ENCODE measurements around the gene MECR.
"Not testable (repeated sequence)": the region's sequence is repeated elsewhere in the genome, so short reads cannot be mapped to it uniquely, and the experiment has no call there.

The MECR gene

DNA sequence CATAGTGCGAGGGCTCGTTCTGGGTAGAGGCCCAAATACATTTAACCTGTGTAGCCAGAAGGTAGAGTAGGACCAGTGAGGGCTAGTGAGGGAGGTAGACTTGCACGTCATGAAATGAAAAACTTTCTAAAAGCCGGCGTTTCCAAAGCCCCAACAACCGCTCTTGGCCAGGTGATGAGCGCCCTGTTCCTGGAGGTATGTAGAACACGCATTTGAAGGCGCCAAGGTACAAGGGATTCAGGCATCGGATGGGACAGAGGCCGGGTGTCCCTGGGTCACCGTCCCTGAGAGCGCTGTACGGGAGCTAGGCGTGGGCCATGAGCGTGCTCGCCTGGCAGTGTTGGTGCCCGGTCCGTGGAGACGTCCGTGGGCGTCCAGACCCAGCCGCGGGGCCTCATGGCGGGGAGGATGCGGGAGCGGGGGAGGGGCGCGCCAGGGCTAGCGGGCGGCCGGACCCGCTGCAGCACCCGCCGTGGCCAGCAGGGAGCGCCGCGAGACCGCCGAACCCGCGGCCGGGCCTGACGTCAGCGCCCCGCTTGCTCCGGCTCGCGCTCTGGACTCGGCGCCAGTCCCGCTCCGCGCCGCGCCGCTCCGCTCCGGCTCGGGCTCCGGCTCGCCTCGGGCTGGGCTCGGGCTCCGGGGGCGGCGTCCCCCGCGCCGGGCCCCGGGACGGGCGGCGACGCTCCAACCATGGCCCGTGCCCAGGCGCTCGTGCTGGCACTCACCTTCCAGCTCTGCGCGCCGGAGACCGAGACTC lies 5.4 kb upstream of the MECR start, which contains the start of gene PTPRU:
Gene PTPRU, plus strand, starts transcription at position 568 of the 757 bp plus-strand sequence. Its CDS starts 123 bp downstream, at position 691.
- DNase-seq, result peak; percentile 77

GRCh38 chr1:29234881-29235280 lies 4.1 kb upstream of the MECR start:
- DNase-seq, result not testable (repeated sequence)

DNA sequence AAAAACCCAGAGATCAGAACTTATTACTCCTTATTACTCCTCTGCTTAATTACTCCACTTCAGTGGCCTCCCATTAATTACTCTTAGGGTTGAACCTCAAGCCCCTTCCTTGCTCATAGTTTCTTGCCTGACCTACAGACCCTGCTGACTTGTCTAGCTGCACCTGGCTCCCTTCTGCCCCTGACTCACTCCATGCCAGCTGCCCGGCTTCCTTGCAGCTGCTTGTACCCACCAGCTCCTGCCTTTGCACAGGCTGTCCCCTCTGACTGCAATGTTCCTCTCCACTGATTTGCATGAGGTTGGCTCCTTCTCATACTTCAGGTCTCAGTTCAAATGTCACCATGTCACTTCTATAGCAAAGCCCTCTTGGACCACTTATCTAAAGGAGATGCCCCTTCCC lies 3.7 kb upstream of the MECR start:
- DNase-seq, result no peak

GRCh38 chr1:29233693-29234092 lies 3.0 kb upstream of the MECR start:
- DNase-seq, result no peak

GRCh38 chr1:29232387-29232786 lies 1.7 kb upstream of the MECR start:
- DNase-seq, result no peak

DNA sequence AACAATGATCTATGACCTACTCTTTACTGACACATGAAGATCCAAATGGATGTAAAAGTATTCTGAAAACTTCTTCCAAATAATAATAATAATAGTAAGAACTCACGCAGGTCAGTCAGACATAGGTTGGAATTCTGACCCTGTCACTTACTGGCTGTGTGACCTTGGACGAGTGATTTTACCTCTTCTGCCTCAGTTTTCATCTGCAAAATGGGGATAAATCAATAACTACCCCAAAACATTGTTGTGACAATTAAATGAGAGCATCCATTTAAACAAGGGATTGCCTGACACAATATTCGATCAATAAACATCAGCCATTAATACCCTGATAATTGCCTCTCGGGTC lies 556 bp downstream of the MECR start:
- DNase-seq, result no peak

- DNase-seq, result no peak
These were observed 3.2 kb downstream of the MECR start for GRCh38 chr1:29227511-29227910.

DNA sequence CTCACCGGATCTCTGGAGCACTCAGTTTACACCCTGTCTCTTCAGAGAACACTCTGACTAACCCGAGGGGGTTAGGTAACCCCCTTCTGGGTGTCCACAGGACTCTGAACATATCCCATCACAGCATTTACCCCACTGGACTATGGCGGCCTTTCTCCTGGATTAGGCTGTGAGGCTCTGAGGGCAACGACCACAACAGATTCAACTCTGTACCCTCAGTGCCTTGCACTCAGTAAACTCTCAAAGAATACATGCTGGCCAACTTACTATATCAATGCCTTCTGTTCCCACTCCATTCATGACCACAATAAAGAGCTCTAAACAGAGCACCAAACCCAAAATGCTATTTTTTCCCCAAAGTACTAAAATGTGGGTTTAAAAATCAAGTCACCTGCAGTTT lies 5.4 kb downstream of the MECR start:
- DNase-seq, result no peak

DNA sequence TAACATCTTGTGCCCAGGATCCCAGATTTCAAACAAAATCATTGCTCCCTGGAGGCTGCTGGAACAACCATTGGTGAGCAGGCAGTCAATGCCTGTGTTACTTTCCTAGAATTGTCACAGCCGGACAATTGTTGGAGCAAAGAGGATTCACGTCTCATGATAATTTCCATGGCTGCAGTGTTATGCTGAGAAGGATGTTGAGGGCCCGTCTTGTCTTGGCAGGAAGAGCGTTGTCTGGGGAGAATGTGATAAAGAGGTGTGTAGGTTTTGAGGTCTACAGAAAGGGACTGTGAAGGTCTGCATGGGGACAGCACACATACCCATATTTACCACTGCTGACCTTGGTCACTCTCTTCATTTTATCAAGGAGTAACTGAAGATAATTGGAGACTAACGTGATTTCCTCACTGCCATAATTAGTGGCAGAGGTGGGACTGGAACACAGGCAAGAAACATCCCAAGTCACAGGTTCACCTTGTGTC lies 6.3 kb downstream of the MECR start:
- DNase-seq, result no peak

DNA sequence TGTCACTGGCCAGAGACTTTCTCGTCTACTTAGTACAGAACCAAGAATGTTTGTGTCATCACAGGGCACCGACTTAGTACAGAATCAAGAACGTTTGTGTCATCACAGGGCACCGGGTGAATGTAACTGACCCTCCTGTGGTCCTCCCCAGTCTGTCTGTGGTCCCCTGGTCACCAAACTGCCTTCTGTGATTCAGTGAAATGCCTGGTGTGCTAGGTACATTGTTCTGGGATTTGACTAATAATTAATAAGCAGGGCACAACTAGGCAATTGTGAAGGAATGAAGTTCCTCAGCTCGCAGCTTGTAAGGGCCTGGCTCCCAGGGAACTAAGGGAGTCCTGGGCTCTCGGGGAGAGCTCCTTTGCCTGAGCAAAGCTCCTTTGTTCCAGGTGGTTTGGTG lies 7.2 kb downstream of the MECR start:
- DNase-seq, result no peak

DNA sequence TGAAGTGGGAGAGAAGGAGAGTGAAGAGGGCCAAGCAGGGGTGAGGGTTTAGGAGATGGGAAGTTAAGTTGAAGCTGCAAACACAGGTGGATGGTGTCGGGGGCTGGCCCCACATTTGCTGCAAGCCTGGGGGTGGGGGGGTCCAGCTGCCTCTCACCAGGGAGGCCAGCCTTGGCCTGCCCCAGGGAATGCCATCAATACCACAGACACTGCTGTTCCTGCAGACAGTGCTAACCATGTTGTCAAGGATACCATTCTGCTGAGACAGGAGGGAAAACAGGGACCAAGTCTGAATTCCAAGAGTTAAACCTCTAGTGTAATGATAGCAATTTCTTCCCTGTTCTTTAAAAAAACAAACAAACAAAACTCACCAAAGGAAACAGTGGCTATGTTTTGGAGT lies 8.0 kb downstream of the MECR start:
- no peak for DNase-seq

DNA sequence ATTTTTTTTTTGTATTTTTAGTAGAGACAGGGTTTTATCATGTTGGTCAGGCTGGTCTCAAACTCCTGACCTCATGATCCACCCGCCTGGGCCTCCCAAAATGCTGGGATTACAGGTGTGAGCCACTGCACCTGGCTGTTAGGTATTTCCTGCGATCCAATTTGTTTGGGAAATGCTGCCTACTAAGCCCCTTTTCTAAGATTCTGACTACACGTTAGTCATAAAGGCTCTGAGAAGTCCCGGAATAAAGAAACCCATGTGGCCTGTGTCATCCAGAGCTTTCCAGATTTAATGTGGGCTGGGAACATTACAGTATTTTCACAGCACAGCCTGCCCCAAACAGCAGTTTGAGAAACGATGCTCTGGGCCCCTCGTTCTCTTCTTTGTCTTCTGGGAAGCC lies 8.5 kb downstream of the MECR start:
- not testable (repeated sequence) for DNase-seq

DNA sequence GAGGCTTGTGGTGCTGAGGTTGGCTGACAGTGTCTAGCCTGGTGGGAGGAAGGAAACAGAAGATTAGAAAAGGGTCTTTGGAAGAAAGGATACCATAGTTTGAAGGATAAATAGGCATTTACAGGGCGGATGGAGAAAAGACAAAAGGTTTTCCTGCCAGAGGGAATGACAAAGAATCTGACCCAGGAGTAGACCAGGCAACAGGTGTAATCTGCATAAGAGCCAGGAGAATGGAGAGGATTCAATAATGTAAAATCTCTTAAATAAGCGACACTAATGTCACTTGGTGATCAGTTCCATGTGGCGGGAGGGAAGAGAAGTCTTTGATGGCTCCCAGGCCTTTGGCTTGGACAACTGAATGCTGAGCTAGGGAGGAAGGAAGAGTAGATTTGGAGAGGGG lies 9.4 kb downstream of the MECR start:
- DNase-seq, result no peak

DNA sequence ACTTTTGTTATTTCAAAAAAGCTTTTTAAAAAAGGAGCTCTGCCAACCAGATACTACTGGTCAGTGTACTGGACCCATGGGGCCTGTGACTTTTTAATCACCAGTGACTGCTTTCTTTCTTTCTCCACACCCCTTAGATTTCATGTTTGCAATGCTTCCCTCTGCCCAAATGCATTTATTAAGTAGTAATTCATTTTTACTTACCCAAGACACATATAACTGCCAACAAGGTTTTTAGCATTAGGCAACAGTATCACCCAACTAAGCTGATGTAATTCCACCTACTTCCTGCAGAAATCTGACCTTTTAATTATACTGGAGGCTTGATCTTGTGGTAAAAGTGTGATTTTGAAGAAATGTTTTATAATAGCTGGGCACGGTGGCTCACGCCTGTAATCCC lies 12.5 kb downstream of the MECR start:
- no peak for DNase-seq

- DNase-seq, result no peak
These were observed 13.1 kb downstream of the MECR start for GRCh38 chr1:29217633-29218032.

DNA sequence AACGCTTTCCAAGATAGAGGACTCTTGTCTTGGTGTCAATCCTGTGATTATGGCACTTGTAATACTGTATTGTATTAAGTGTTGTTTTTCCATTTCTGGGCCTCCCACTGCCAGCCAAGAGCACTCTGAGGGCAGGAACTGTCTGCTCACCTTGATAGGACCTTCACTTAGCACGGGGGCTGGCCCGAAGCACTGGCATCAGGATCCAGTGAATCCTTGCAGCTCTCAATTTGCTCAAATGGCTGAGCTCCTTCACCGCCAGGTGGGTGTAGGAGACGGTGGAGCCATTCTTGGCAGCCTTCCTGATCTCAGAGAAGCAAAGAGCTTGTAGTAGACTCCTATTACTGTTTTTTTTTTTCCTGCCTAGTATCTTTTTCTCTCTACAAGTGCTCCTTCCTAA lies 17.7 kb downstream of the MECR start:
- no peak for DNase-seq

GRCh38 chr1:29211086-29212030 lies 19.4 kb downstream of the MECR start:
- no peak for DNase-seq

- no peak for DNase-seq
These were observed 20.3 kb downstream of the MECR start for GRCh38 chr1:29210278-29211085.

DNA sequence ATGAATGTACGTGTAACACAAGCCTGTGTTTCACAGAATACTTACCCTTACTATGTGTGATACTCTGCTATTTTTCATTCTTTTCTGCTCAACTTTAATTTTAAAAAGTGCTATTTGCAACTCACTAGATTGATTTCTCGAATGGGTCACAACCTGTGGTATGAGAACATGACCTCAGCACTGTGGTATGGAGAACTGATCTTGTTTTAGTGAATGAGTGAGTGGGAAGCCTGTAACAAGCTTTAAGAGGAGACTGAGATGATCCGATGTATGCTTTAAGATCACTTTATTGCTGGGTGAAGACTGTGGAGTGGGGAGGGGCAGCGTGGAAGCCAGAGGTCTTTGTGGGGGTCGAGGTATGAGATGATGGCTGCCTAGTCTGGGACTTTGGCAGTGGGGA lies 21.6 kb downstream of the MECR start:
- no peak for DNase-seq

DNA sequence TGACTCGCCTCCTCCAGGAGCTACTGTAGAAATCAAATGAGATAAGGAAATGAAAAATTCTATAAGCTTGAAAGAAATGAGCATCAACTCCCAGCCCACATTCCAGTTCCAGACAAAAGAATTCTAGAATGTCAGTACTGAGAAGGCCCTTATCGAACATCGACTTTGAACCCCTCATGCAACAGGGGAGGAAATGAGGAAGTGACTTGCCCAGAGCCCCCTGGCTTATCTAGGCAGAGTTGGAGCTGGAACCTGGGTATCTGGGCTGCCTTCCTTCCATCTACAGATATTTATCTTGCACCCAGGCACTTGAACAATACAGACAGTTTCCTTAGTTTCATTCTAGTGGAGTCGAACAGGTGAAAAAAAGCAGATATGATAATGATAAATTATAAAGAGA lies 22.3 kb downstream of the MECR start:
- DNase-seq, result no peak

GRCh38 chr1:29202584-29203340 lies 28.0 kb downstream of the MECR start:
- DNase-seq, result peak; percentile 85

DNA sequence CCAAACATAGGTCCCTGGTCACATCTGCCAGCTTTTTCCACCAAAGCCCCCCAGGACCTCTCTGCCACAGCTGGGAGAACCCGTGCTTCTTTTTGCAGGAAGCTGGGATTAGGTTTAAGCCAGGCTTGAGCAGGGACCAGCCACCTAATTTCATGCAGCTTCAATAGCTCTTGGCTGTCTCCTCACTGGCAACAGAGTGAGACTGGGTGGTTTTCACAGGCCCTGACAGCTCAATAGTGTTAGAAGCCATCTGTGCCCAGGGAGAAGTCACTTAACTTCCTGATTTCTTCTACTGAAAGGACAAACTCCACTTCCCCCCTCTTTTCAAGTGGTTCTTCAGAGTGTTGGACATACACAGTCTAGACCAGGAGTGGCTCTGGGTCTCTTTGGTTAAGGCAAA lies 28.7 kb downstream of the MECR start:
- DNase-seq, result no peak
